ENCODE measurements around the gene C1orf21. TPM values are rescaled to one million over a fixed set of nuclear protein-coding genes. Genes with fewer than 3 reads are reported as not detected.
"Not testable (repeated sequence)": the region's sequence is repeated elsewhere in the genome, so short reads cannot be mapped to it uniquely, and the experiment has no call there.

The C1orf21 gene
- total RNA-seq, 4 donors from 2014 or later, result 106 to 206 (median 154) TPM

DNA sequence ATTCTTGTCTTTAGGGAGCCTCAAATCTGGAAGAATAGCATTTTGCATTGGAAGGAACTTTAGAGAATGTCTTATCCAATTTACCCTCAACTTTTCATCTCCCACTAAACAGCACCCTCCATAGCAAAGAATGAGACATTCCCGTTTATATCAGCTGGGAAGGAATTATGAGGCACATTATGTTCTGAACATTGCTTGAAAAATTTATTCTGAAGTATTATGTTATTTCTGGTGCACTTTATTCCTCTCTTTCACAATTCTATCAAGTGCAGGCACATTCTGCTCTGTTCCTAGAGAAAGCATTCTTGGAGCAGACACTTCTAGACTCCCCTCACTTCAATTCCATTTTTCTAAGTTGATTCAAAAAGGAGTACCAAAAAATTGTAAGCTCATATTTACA, 220.0 kb downstream of the C1orf21 start:
- in situ Hi-C loops (cut with MboI; ENCODE audit: low sequenced_read_pairs in 4 of 4) (no loop called here), intact Hi-C loops (cut with DNase I; ENCODE audit: low total_unique reads) (no loop called here)
- H3K4me3 ChIP-seq, result no peak overlapping the region
- H3K4me1 ChIP-seq, result peaks cover 0 to 15% of the 10 kb centered on the region in 2 donors
- H3K27me3 ChIP-seq, result no peaks in the 10 kb centered on the region
- H3K9me3 ChIP-seq, result no peaks in the 10 kb centered on the region
- peak overlapping the region; percentile 7 to 56 (median 43) for H3K27ac ChIP-seq
- no peak for DNase-seq
- ATAC-seq, result peak in 1 of 2 donors; percentile 35
- H3K36me3 ChIP-seq, result no peaks in the 10 kb centered on the region
- TF ChIP-seq, protein P1, sequence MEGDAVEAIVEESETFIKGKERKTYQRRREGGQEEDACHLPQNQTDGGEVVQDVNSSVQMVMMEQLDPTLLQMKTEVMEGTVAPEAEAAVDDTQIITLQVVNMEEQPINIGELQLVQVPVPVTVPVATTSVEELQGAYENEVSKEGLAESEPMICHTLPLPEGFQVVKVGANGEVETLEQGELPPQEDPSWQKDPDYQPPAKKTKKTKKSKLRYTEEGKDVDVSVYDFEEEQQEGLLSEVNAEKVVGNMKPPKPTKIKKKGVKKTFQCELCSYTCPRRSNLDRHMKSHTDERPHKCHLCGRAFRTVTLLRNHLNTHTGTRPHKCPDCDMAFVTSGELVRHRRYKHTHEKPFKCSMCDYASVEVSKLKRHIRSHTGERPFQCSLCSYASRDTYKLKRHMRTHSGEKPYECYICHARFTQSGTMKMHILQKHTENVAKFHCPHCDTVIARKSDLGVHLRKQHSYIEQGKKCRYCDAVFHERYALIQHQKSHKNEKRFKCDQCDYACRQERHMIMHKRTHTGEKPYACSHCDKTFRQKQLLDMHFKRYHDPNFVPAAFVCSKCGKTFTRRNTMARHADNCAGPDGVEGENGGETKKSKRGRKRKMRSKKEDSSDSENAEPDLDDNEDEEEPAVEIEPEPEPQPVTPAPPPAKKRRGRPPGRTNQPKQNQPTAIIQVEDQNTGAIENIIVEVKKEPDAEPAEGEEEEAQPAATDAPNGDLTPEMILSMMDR (IDR thresholded peaks at IDR 0.05 in 4 of 5, conservative IDR thresholded peaks at IDR 0.05 in 1 of 5), result no peak
- no peak for TF ChIP-seq POLR2A (IDR thresholded peaks at IDR 0.05)

GRCh38 chr1:184608581-184608980, 221.8 kb downstream of the C1orf21 start:
- Histone ChIP-seq H3K9me3 (no peaks in the 10 kb centered on the region), H3K27ac (peak overlapping the region; percentile 47 to 97 (median 52)), H3K36me3 (no peaks in the 10 kb centered on the region), H3K4me1 (peaks cover 0 to 25% of the 10 kb centered on the region in 2 donors), H3K4me3 (no peak overlapping the region), H3K27me3 (no peaks in the 10 kb centered on the region)
- in situ Hi-C loops (cut with MboI; ENCODE audit: low sequenced_read_pairs in 4 of 4), result no loop called here
- TF ChIP-seq, protein P1 (IDR thresholded peaks at IDR 0.05 in 4 of 5, conservative IDR thresholded peaks at IDR 0.05 in 1 of 5), result no peak
- no peak for TF ChIP-seq POLR2A (IDR thresholded peaks at IDR 0.05)
- ATAC-seq, result no peak
- no peak for DNase-seq
- intact Hi-C loops (cut with DNase I; ENCODE audit: low total_unique reads), result no loop called here

- ATAC-seq (no peak), DNase-seq (no peak)
- Histone ChIP-seq H3K4me1 (peaks cover 0 to 28% of the 10 kb centered on the region in 2 donors), H3K27ac (peak overlapping the region; percentile 47 to 97 (median 52)), H3K9me3 (no peaks in the 10 kb centered on the region), H3K36me3 (no peaks in the 10 kb centered on the region), H3K4me3 (no peak overlapping the region), H3K27me3 (no peaks in the 10 kb centered on the region)
- in situ Hi-C loops (cut with MboI; ENCODE audit: low sequenced_read_pairs in 4 of 4) (no loop called here), intact Hi-C loops (cut with DNase I; ENCODE audit: low total_unique reads) (no loop called here)
- TF ChIP-seq POLR2A (IDR thresholded peaks at IDR 0.05), result no peak
- TF ChIP-seq, protein P1 (IDR thresholded peaks at IDR 0.05 in 4 of 5, conservative IDR thresholded peaks at IDR 0.05 in 1 of 5), result no peak
These were observed 222.2 kb downstream of the C1orf21 start for GRCh38 chr1:184608990-184609389.

DNA sequence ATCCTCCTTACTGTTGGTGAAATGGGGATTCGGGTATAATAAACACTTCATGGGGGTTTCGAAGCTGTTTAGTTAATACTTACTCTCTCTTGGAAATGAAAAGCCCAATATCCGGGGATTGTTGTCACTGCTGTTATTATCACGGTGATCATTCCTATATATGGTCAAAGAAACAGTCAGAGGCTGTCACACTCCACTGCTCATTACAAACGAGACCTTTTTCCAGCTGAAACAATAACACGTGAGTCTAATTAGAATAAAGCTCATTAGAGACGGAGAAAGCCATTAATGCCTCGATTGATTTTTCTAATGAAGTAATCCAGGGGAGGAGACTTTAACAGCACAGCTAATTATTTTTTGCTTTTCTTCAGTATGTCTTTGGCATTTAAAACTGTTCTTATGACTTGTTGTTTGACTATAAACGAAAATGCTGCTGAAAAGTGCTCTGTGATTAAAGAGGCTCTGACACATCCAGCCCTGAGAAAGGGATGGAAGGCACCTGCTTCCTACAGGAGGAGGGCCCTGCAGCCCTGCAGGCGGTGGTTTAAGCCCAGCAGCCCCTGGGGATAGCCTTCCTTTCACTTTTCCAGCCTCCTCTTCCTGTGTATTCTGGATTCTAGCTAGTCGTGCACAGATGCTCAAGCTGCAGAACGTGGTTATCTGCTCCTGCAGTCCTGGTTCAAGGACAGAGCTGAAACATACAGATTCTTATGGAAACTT, 224.2 kb downstream of the C1orf21 start:
- intact Hi-C loops (cut with DNase I; ENCODE audit: low total_unique reads), result no loop called here

DNA sequence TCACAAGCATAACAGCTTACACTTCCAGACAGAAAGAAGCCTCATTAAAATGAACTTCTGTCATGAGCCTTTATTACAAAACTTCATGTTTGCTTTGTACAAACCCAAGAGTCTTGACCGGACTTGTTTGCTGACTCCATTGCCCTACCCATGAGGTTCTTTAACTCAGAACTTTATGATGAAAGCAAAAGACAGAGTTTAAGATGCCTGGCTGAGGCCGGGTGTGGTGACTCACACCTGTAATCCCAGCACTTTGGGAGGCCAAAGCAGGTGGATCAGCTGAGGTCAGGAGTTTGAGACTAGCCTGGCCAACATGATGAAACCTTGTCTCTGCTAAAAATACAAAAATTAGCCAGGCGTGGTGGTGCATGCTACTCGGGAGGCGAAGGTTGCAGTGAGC, 225.4 kb downstream of the C1orf21 start:
- DNase-seq (peak in 1 of 2 donors; percentile 51), ATAC-seq (peak; percentile 55 to 60)
- H3K4me1 ChIP-seq, result peaks cover 14 to 40% of the 10 kb centered on the region in 2 donors
- intact Hi-C loops (cut with DNase I; ENCODE audit: low total_unique reads); H3K4me3 ChIP-seq; H3K27me3 ChIP-seq; in situ Hi-C loops (cut with MboI; ENCODE audit: low sequenced_read_pairs in 4 of 4); H3K9me3 ChIP-seq; H3K36me3 ChIP-seq: not testable (repeated sequence)
- peak overlapping the region; percentile 50 to 97 (median 64) for H3K27ac ChIP-seq

More for the DNA sequence above, 224.2 kb downstream of the C1orf21 start:
- no peak for TF ChIP-seq POLR2A (IDR thresholded peaks at IDR 0.05)
- TF ChIP-seq, protein P1 (IDR thresholded peaks at IDR 0.05 in 4 of 5, conservative IDR thresholded peaks at IDR 0.05 in 1 of 5), result no peak
- Histone ChIP-seq H3K4me1 (peaks cover 9 to 32% of the 10 kb centered on the region in 2 donors), H3K9me3 (no peaks in the 10 kb centered on the region), H3K36me3 (no peaks in the 10 kb centered on the region), H3K27me3 (no peaks in the 10 kb centered on the region), H3K4me3 (no peak overlapping the region), H3K27ac (peak overlapping the region; percentile 50 to 97 (median 64))
- DNase-seq (no peak), ATAC-seq (no peak)
- in situ Hi-C loops (cut with MboI; ENCODE audit: low sequenced_read_pairs in 4 of 4), result no loop called here

Measured in gastrocnemius medialis (tissue), 4 donors.